Heart right ventricle (tissue), 16 donors: ENCODE data around the gene CSTF1. TPM values are rescaled to one million over a fixed set of nuclear protein-coding genes. Genes with fewer than 3 reads are reported as not detected.

Experiments used
- ATAC-seq, 8 donors: fragments of 200-7000 bp; cut with Tn5 transposase; one replicate each; pipeline ENCODE4 v1.9.1; 2020; ENCODE audit warnings: mild to moderate bottlenecking in 8 of 8, moderate library complexity in 8 of 8, moderate number of reproducible peaks in 1 of 8
- DNase-seq, 2 donors: peaks; one replicate each; pipeline ENCODE4 v3.0.0-alpha.2; 2020
- H3K27ac ChIP-seq, 10 donors: fragments of 200-600 bp; sonication (generic) in 2 of 10; one replicate each; pipeline versions ENCODE4 v1.5.0 to v1.8.0; 2020 to 2022; ENCODE audit warnings: mild to moderate bottlenecking in 3 of 10
- H3K27me3 ChIP-seq, 7 donors: fragments of 200-600 bp; one replicate each; pipeline ENCODE4 v1.8.0; 2021 to 2022; ENCODE audit warnings: mild to moderate bottlenecking in 2 of 7
- H3K36me3 ChIP-seq, 9 donors: fragments of 200-600 bp; sonication (generic) in 1 of 9; one replicate each; pipeline versions ENCODE4 v1.5.0 to v1.8.0; 2020 to 2022; ENCODE audit warnings: mild to moderate bottlenecking in 2 of 9
- H3K4me1 ChIP-seq, 9 donors: fragments of 200-600 bp; sonication (generic) in 1 of 9; one replicate each; pipeline versions ENCODE4 v1.5.0 to v1.8.0; 2020 to 2022; ENCODE audit warnings: mild to moderate bottlenecking in 4 of 9
- H3K4me3 ChIP-seq, 10 donors: fragments of 200-600 bp; sonication (generic) in 2 of 10; one replicate each; pipeline versions ENCODE4 v1.5.0 to v1.8.0; 2020 to 2022; ENCODE audit warnings: mild to moderate bottlenecking in 7 of 10, moderate library complexity in 2 of 10
- H3K9me3 ChIP-seq, 11 donors: fragments of 200-600 bp in 10 of 11; sonication (generic) in 2 of 11; one replicate each; pipeline versions ENCODE4 v1.5.0 to v1.8.0; 2013 to 2022; ENCODE audit warnings: mild to moderate bottlenecking in 2 of 11, control low read depth in 1 of 11, moderate library complexity in 1 of 11
- WGBS, 2 donors: extraction: QIAGEN DNeasy Blood & Tissue Kit; methylation state at CpG; one replicate each; pipeline ENCODE4 v1.1.7; 2013; ENCODE audit warnings: inconsistent platforms in 1 of 2; 5-methylcytosine and 5-hydroxymethylcytosine counted together
- intact Hi-C, 10 donors: fragments of 100-400 bp; cut with DNase I; formaldehyde crosslinking; loops; one replicate each; pipeline versions ENCODE4 v1.11.1 to v1.14.2; 2022
- polyA plus RNA-seq, 2 donors: library from polyadenylated mRNA; stranded (reverse); fragments of 200-250 nt; gene quantifications; one replicate each; pipeline ENCODE4 v1.2.3, GENCODE V29; 2013
- total RNA-seq, 10 donors: library from RNA; stranded (reverse); fragmentation: NEBNext Ultra II Directional in 3 of 10; extraction: Animal tissue kit (Norgen Biotek cat#: 25700) in 3 of 10; gene quantifications; one replicate each; pipeline versions ENCODE4 v1.2.1 to v1.2.4, GENCODE V29; 2021 to 2023
- TF ChIP-seq, protein P1 (sequence below), 9 donors: fragments of 200-600 bp; sonication (generic) in 2 of 9; IDR thresholded peaks; one replicate each; pipeline versions ENCODE4 v1.5.0 to v1.8.0; 2021 to 2022; ENCODE audit warnings: antibody characterized with exemption in 9 of 9, mild to moderate bottlenecking in 5 of 9, moderate library complexity in 1 of 9
- donor health status: Arrhythmogenic right ventricular cardiomyopathy.
- donor health status: ischemic (EF 13 %, LVEDD 7.1; RV severe dilation, severe dysfunction).
- donor health status: healthy with polysubstance abuse.
- donor health status: DM: no; HTN: yes; CAD: no.
- donor health status: DM: no; HTN: no; CAD: no.
- donor health status: ischemic (EF 25% LVEDD 6.9; RV normal size, moderate dysfunction).
- donor health status: ischemic (EF 25% LVEDD 5.7; RV mildly dilated, moderate dysfunction).
- donor health status: healthy.
- donor health status: DM: yes; HTN: yes; CAD: no.
- donor health status: Ischemic cardiomyopathy.
- donor health status: ischemic (EF 35%, LVEDD 5.7; RV mildly dilated, moderate dysfunction).
- donor health status: nonischemic (EF 11% LVEDD 7.7; RV severe dilation, severe dysfunction).
- donor health status: DM: yes; HTN: yes; CAD: no.
- donor health status: PGD.
- donor health status: ischemic (EF 29% LVEDD 5.4; RV normal size, mild dysfunction).
- donor health status: nonischemic (EF 23%, LVEDD 6.1; RV moderate dilation, normal function).

CSTF1 gene
- total and polyA plus RNA-seq, 12 donors: 3.7 to 23.7 (median 20.7) TPM

DNA sequence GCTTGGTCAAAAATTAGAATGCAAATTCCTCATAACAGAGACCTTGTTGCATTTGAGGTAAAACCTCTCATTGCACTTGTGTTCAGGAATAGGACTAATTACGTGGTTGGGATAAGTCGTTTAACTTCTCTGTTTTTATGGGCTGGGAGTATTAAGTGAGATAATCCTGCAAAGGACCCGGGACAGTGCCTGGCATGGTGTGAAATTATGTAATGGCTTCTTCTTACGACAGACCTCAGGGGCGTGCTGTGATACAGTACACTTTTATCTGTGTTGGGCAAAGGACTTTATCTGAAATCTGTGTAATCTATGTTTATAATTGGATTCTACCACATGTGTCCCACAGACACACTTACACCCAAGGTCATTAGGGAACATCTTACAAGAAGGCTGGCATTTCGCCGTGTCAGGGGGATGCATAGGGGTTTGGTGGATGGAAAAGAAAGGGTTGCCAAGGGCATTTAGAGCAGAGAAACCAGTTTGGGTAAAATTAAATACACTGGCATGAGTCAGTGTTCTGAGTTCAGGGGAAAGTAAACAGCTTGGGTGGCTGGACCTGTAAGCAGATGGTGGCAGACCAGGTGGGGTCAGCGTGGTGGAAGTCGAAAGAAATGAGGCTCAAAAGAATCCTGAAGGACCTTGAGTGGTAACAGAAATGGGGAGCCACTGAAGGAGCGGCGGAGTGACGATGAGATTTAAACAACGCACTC, 58.8 kb downstream of the CSTF1 start:
- ATAC-seq: no peak
- Histone ChIP-seq H3K4me1 (no peaks in the 10 kb centered on the region), H3K27me3 (no peaks in the 10 kb centered on the region), H3K27ac (no peak overlapping the region), H3K36me3 (peaks cover 0 to 34% (median 0%) of the 10 kb centered on the region in 9 donors), H3K9me3 (no peaks in the 10 kb centered on the region), H3K4me3 (no peak overlapping the region)
- 84% methylated on average over 13 of the region's 13 CpGs for WGBS, 2 donors
- TF ChIP-seq, protein P1, sequence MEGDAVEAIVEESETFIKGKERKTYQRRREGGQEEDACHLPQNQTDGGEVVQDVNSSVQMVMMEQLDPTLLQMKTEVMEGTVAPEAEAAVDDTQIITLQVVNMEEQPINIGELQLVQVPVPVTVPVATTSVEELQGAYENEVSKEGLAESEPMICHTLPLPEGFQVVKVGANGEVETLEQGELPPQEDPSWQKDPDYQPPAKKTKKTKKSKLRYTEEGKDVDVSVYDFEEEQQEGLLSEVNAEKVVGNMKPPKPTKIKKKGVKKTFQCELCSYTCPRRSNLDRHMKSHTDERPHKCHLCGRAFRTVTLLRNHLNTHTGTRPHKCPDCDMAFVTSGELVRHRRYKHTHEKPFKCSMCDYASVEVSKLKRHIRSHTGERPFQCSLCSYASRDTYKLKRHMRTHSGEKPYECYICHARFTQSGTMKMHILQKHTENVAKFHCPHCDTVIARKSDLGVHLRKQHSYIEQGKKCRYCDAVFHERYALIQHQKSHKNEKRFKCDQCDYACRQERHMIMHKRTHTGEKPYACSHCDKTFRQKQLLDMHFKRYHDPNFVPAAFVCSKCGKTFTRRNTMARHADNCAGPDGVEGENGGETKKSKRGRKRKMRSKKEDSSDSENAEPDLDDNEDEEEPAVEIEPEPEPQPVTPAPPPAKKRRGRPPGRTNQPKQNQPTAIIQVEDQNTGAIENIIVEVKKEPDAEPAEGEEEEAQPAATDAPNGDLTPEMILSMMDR (IDR thresholded peaks at IDR 0.05): no peak
- no peak for DNase-seq
- intact Hi-C loops: no loop called here

DNA sequence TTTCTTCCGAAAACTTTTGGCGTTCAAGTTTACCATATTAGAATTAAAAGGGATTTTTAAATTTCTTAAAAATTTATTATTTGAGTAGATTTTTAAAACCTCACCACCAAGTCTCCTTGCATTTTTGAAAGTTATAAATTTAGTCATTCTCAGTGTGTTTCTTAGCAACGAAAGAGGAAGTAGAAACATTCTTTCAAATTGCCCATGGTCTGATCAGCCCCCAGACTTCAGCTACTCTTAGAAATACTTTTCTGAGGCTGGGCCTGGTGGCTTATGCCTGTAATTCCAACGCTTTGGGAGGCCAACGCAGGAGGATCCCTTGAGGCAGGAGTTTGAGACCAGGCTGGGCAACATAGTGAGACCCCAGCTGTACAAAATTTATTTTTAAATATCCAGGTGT, 60.9 kb downstream of the CSTF1 start:
- ATAC-seq (no peak), DNase-seq (no peak)
- TF ChIP-seq, protein P1 (IDR thresholded peaks at IDR 0.05): no peak
- H3K4me1 ChIP-seq: no peaks in the 10 kb centered on the region
- peaks cover 0 to 28% (median 0%) of the 10 kb centered on the region in 9 donors for H3K36me3 ChIP-seq
- no peaks in the 10 kb centered on the region for H3K9me3 ChIP-seq
- H3K4me3 ChIP-seq: no peak overlapping the region
- intact Hi-C loops: no loop called here
- H3K27ac ChIP-seq: no peak overlapping the region
- H3K27me3 ChIP-seq: no peaks in the 10 kb centered on the region
- WGBS, 2 donors: 77 to 86% methylated on average over 5 of the region's 5 CpGs

DNA sequence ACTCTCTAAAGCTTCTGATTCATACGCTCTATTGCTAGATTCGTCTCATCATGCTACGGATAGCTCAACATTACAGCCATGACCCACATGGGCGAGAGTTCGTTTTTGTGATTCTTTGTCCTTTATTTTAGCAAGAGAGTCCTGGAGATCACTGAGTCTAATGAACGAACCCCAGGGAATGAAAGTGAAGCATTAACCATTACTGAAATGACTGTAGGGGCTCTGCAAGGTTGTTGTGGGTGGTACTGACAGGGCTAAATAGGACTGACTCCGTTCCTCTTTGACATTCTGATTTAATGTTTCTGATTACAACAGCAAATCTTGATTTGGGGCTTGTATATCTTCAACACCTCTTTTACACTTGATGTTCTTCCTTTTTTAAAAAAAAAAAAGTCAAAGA, 62.3 kb downstream of the CSTF1 start:
- intact Hi-C loops: no loop called here

More for the DNA sequence above, 62.3 kb downstream of the CSTF1 start:
- Histone ChIP-seq H3K27me3 (no peaks in the 10 kb centered on the region), H3K4me1 (no peaks in the 10 kb centered on the region), H3K9me3 (no peaks in the 10 kb centered on the region), H3K27ac (no peak overlapping the region), H3K36me3 (peaks cover 0 to 41% (median 0%) of the 10 kb centered on the region in 9 donors), H3K4me3 (no peak overlapping the region)
- ATAC-seq: no peak
- TF ChIP-seq, protein P1 (IDR thresholded peaks at IDR 0.05): no peak
- no peak for DNase-seq
- WGBS, 2 donors: 87 to 88% methylated on average over 7 of the region's 7 CpGs

Other genes with a start within 250 kb of the CSTF1 start
- gene MC3R, start 143.9 kb upstream of the CSTF1 start, total RNA-seq: not detected
- gene MC3R, start 143.9 kb upstream of the CSTF1 start, polyA plus RNA-seq: not detected
- gene FAM210B, start 33.7 kb upstream of the CSTF1 start, total RNA-seq: 10 to 100 TPM; 48.8 to 85.2 (median 57.6) TPM
- 10 to 100 TPM; 27.1 to 36.2 TPM for gene FAM210B, start 33.7 kb upstream of the CSTF1 start, polyA plus RNA-seq
- 10 to 100 TPM in 1 of 10 donors, 1 to 10 TPM in 9; 3.9 to 12.2 (median 7.5) TPM for gene AURKA, start 430 bp upstream of the CSTF1 start, total RNA-seq
- 10 to 100 TPM in 1 of 2 donors, 1 to 10 TPM in 1; 2.4 to 11.0 TPM for gene AURKA, start 430 bp upstream of the CSTF1 start, polyA plus RNA-seq
- gene CASS4, start 19.6 kb downstream of the CSTF1 start, total RNA-seq: 1 to 10 TPM in 1 of 10 donors, under 1 TPM in 9; 0.22 to 2.8 (median 0.77) TPM
- gene CASS4, start 19.6 kb downstream of the CSTF1 start, polyA plus RNA-seq: under 1 TPM; 0.35 to 0.37 TPM
- gene RTF2, start 76.0 kb downstream of the CSTF1 start, total RNA-seq: 10 to 100 TPM; 83.1 to 95.5 (median 88.6) TPM
- 100 to 1,000 TPM in 1 of 2 donors, 10 to 100 TPM in 1; 29.1 to 113 TPM for gene RTF2, start 76.0 kb downstream of the CSTF1 start, polyA plus RNA-seq
- not detected for gene FAM209A, start 132.1 kb downstream of the CSTF1 start, total RNA-seq
- gene FAM209A, start 132.1 kb downstream of the CSTF1 start, polyA plus RNA-seq: under 1 TPM in 1 of 2 donors, not detected in 1; 0.04 TPM
- gene FAM209B, start 140.6 kb downstream of the CSTF1 start, total RNA-seq: under 1 TPM in 1 of 10 donors, not detected in 9; 0.34 TPM
- gene FAM209B, start 140.6 kb downstream of the CSTF1 start, polyA plus RNA-seq: 1 to 10 TPM in 1 of 2 donors, under 1 TPM in 1; 0.62 to 1.1 TPM
- gene TFAP2C, start 236.7 kb downstream of the CSTF1 start, total RNA-seq: under 1 TPM in 8 of 10 donors, not detected in 2; 0.07 to 0.49 (median 0.19) TPM
- gene TFAP2C, start 236.7 kb downstream of the CSTF1 start, polyA plus RNA-seq: under 1 TPM; 0.03 to 0.07 TPM